HG02884 (cell line): ENCODE data around the gene ALDH3B2.
"Not testable (repeated sequence)": the region's sequence is repeated elsewhere in the genome, so short reads cannot be mapped to it uniquely, and the experiment has no call there.

Experiments
- ATAC-seq: cut with Tn5 transposase; IDR thresholded peaks from one replicate; pipeline ENCODE4 v1.9.1; 2021; ENCODE audit warnings: mild to moderate bottlenecking, moderate library complexity; ENCODE audit not compliant: unreplicated experiment

Gene ALDH3B2

DNA sequence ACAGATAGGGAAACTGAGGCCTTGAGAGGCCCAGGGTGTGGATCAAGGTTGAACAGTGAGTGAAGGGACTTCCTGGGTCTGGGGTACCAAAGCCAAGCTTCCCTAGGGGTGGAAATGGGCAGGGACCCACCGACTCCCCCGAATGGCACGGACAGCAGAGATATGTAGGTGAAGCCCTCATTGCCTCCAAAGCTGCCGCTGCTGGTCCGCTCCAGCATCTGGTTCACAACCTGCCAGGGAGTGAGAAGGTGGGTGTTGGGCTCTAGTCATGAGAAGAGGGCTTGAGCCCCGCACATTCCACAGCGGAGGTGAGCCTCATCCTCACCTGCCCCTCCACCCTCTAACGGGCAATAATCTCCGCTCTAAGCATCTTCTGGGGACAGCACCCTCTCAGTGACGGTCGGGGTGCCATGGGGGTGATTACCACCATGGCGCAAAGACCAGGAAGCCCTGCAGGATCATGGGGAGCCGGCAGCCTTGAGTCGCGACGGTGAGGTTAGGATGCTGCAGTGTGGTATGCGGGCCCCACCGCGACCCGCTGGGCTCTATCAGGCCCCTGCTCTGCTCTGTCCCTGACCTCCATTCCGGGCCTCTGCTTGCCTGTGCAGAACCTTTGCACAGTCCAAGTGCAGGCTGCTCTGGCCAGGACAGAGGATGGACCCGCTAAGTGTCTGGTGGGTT, 10.8 kb downstream of the ALDH3B2 start:
- ATAC-seq: no peak

DNA sequence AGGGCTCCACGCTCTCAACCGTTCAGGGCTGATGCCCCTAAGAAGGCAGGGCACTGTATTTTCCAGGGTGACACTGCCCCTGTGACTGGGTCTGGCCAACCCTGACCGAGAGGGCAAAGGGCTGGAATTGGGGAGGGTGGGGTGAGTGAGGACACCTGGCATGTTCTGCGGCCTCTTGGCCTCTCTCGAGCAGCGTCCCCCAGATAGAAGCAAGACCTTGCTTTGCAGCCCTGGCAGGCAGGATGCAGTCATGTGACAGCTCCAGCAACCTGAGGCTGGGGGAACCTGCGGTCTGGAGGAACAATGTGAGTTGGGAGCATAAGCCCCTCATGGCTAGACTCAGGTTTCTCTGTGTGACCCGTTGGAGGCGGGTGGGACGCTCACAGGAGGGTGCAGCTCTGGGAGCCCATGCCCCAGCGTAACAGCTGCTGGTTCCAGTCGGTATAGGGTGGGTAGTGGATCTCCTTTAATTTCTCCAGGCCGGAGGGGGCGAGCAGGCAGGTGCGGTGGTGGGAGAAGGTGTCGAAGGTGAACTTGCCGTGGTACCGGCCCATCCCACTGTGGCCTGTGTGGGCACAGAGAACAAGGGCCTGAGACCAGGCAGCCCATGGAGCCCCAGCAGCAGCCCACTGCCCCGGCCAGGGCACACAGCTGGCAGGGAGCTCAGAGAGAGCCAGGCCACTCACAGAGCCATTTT, 11.4 kb downstream of the ALDH3B2 start:
- no peak for ATAC-seq

DNA sequence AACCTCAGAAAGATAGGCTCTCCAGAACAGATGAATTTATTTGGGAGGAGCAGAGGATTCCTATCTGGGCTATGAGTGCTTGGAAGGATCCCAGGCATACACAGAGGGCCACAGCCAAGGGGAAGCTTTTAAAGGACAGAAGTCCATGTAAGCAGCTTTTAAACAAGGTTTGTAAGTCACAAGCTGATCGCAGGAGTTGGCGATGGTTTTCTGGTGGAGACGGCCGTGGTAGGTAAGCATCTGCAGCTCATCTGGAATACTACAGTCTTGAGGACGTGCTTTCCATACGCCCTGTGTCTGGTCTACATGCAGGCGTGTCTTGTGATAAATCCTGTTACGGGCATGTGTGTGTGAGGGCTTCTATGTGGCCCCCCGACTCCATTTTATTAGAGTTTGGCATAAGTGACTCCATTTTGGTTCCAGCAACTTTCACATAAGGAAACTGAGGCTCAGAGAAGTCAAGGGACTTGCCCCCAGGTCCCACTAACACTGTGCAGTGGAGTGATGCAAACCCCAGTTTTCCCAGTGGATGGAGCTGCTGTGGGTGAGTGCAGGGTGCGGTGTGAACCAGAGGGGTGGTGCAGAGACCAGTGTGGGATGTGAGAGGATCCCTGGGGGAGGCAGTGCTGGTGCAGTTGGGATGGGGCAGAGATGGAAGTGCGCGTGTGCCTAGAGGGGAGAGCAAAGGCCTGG, 12.1 kb downstream of the ALDH3B2 start:
- ATAC-seq: no peak

DNA sequence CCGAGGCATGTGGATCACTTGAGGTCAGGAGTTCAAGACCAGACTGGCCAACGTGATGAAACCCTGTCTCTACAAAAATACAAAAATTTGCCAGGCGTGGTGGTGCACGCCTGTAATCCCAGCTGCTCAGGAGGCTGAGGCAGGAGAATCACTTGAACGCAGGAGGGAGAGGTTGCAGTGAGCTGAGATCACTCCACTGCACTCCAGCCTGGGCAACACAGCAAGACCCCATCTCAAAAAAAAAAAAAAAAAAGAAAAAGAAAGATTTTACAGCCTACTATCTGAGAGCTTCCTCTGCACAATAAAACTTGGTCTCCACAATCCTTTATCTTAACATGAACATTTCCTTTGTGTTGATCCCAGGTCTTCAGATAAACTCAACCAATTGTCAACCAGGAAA, 13.7 kb downstream of the ALDH3B2 start:
- not testable (repeated sequence) for ATAC-seq

DNA sequence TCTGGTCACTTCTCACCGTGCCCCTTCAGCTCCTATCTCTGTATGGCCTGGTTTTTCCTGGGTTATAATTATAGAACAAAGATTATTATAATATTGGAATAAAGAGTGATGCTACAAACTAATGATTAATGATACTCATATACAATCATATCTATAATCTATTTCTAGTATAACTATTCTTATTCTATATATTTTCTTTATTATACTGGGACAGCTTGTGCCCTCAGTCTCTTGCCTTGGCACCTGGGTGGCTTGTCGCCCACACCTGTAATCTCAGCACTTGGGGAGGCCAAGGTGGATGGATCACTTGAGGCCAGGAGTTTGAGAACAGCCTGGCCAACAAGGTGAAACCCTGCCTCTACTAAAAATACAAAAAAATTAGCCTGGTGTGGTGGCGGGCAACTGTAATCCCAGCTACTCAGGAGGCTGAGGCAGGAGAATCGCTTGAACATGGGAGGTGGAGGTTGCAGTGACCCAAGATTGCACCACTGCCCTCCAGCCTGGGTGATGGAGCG, 14.7 kb downstream of the ALDH3B2 start:
- ATAC-seq: not testable (repeated sequence)

DNA sequence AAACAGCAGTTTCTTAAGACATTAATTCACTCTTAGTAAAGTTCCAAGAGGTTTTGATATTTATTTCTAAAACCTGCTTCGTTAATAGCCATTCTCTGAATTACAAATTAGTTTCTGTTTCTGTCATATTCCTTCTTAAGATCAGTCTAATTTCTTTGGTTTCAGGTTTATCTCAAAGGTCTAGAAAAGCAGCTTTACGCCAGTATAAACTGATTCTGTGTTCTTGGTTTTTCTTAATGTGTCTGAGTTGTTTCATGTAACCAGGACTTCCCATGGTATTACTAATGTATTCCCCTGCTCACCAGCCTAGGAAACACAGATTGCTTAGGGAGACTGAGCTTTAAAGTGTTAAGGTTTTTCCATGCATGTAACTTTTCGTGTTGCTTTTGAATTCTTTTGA, 17.1 kb downstream of the ALDH3B2 start:
- ATAC-seq: no peak

DNA sequence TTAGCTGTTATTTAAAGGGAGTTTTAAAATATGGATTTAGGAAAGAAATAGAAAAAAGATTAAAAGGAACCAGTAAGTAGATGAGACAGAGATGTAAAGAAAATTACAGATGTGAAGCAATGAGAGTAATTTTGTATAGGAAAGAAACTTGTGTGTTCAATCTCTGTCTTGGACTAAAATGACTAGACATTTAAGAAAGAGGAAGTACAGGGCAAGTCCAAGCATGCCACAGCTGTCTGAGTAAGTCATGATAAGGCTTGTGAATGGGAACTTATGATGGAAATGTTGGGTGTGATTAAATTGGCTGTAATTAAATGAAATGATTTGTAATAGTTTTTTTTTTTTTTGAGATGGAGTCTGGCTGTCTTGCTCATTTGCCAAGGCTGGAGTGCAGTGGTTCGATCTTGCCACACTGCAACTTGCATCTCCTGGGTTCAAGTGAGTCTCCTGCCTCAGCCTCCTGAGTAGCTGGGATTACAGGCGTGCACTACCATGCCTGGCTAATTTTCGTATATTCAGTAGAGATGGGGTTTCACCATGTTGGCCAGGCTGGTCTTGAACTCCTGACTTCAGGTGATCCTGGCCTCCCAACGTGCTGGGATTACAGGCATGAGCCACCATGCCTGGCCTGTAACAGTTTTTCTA, 18.0 kb downstream of the ALDH3B2 start:
- no peak for ATAC-seq

DNA sequence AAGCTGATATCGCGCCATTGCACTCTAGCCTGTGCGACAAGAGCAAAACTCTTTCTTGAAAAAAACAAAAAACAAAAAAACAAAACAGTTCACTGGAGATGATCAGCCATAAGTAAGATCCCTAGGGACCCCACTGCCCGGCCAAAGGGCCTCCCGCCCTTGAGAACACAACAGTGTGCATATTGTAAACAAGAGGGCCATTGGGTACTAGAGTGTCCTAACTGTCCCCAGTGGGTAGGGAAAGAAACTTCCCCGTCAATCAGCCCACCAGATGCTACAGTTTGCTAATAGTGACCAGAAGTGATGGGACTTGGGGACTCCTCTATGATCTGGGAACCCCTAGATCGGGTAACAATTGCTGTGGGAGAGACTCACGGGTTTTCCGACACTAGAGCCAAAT, 20.2 kb downstream of the ALDH3B2 start:
- no peak for ATAC-seq

DNA sequence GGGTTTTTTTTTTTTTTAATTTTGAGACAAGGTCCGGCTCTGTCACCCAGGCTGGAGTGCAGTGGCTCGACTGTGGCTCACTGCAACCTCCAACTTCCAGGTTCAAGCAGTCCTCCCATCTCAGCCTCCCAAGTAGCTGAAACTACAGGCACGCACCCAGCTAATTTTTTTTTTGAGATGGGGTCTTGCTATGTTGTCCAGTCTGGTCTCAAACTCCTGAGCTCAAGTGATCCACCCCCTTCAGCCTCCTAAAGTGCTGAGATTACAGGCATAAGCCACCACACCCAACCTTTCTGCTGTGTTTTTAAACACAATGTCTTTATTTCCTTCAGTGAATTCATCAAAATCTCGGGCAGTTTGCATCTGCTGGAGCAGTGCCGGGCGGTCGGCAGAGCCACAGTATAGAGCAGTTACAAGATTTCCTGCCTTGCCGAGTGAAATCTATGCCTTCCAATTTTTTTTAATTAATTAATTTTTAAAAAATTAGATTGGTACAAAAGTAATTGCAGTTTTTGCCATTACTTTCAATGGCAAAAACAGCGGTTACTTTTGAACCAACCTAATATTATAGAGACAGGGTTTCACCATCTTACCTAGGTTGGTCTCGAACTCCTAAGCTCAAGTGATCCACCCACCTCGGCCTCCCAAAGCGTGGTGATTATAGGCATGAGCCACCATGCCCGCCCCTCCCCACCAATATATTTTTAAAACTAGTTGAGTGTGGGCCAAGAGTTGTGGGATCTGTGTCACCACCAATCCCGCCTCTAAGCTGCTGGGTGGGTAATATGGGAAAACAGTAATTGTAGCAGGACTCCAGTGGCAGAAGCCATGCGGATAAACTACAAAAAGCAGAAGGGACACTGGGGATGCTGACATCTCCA, 21.2 kb downstream of the ALDH3B2 start:
- ATAC-seq: no peak

DNA sequence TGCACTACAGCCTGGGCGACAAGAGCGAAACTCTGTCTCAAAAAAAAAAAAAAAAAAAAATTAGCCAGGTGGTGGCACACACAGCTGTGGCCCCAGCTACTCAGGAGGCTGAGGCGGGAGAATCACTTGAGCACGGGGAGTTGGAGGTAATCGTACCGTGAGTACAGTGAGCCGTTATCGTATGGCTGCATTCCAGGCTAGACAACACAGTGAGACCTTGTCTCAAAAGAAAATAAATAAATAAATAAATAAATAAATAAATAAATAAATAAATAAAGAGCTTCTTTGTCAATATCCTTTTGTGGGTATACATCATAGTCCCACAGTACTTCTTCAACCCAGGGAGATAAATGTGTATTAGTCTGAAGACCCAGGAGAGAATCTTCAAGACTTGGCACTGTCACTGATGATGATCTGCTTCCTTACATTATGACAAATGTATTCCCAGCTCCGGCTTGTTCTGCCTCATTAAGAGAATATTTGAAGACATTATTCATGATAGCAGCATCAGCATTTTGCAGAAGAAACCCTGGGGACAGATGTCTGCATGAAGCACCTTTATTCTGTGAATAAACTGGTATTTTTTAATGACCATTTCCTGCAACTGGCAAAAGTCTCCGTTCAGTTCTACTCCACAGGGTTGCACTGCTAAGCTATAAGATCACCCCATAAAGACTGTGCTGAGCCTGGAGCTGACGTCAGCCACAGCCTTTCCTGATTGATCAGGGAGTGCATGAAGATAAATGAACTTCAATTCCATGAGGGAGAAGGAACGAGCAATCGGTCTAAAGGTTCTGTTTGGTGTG, 22.2 kb downstream of the ALDH3B2 start:
- no peak for ATAC-seq

DNA sequence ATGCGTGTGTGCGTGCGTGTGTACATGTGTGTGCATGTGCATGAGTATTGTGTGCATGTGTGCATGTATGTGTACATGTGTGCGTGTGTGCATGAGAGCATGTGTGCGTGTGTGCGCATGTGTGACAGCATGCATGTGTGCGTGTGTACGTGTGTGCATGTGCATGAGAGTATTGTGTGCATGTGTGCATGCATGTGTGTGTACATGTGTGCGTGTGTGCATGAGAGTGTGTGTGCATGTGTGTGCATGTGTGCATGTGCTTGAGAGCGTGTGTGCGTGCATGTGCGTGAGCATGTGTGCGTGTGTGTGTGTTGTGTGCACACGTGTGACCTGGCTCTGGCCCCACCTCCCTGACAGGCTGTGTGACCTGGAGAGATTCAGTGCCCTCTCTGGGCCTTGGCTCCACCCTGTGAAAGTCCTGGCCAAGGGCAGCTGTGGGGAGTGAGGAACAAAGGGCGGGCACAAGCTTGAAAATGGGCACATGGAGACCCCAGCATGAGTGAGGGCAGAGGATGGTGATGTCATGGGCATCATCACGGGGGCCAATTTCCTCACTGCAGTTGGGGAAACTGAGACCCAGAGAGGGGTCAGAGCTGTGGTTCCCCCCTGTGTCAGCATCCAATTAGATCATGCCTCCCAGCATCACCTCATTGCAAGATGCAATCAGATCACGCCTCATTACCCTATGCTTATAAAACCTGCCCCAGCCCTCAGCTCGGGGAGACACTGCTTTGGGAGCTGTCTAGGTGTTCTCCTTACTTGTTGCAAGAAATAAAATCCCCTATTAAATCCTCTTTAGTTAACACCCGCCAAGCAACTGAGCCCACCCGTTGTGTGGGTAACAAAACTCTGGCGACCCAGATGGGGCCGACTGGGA, 24.6 kb downstream of the ALDH3B2 start:
- no peak for ATAC-seq

DNA sequence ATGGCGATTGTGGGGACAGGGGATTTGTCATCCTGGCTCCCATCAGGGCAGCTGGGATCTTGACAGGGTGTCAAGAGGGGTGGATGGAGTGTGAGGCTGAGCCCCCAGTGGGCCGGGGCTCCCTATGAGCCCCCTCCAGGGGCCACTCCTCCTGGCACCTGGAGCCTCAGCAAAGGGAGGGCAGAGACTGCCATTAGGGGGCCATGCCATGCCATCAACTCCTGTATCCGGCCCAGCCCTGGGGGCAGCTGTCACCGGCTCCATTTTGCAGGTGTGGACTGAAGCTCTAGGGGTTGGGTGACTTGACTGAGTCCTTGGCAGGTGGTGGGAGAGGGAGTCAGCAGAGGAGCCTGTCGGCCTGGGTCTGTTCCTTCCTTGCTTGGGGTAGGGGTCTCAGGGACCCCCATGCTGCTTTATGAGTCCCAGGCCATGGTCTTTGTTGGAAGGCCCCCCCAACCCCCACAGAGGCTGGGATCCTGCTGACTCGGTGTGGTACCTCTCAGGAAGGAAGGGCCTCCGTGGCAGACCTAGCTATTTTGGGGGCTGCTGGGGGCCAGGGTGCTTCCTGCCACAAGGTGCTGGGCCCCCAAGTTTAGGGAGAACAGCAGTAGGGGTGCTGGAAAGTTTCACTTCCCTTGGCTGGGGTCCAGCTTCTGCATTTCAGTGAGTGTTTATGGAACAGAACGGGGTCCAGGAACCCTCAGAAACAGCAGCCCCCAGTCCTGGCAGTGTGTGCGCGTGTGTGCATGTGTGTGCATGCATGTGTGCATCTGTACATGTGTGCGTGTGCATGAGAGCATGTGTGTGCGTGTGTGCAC, 25.4 kb downstream of the ALDH3B2 start:
- ATAC-seq: no peak

DNA sequence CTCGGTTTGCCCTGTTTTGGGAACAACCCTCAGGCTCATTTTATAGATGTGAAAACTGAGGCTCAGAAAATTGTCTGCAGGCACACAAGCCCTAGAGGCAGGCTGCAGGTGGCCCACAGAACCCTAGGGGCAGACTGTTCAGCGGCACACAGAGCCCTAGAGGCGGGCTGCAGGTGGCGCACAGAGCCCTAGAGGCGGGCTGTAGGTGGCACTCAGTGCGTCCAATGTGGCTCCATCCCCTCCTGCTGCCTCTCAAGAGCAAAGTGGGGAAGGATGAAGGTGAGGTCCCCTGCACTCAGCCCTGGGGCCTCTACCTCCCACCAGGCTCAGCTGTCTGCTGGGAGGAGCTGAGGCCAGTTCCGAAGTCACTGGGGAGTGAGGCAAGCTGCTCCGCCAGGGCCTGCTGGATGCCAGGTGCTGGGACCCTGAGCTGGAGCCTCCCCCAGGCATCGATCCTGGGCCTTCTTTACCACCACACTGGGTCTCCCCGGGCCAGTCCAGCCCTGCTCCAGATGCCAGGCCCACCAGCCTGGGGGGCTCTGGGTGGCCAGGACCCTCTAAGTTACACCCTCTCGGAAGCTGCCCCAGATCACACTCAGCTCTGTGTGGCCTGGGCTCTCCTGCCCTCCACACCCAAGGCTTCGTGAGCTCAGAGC, 26.2 kb downstream of the ALDH3B2 start:
- no peak for ATAC-seq

DNA sequence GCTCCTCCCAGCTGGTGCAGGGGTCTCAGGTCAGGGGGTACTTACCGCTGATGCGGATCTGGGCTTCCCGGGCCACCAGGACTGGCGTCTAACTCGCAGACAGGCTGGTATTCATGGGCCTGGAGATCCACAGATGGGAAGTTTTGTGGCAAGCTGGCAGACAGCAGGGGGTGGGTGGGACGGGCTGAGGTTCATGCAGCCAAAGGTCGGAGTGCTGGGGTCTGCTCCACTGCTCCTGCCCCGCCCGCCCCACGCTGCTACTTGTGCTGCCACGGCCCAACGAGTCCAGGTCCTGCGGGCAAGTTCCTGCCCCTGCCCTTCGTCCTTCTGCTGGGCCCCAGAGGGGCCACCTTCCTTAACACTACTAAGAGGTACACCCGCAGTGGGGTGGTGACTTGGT, 27.0 kb downstream of the ALDH3B2 start:
- ATAC-seq: no peak

DNA sequence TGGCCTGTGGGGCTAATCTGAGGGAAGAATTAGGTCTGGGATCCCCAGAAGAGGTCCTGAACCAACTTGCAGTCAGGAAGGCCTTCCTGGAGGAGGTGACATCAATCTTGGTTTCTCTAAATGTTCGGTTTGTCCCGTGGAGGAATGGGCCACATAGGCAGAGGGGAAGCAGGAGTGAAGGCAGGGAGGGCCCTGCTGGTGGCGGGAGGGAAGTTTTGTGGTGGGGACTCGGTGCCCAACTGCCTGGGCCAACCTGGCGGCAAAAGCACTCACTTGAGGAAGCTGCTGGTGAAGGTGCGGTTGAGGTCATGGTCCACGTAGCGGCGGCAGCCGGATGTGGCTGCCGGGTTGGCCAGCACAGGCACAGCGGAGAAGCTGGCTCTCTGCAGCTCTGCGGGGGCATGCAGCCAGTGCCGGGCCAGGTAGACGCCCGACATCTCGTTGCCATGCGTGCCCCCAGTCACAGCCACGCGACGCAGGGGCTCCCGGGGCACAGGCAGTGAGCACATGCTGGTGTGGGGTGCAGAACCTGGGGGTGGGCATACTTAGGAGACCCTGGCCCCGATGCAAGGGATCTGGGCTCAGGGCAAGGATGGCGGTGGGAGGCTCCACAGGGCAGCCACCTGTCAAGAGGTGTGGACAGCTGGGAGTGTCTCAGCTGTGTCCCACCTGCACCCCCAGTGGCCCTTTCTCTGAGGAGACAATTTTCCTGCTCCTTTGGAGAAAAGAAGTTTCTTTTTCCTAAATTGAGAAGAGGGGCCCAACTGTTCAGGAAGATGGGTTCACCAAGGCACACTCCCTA, 27.7 kb downstream of the ALDH3B2 start:
- no peak for ATAC-seq
